Testis (tissue), 3 donors: Measurements from ENCODE around the gene TNFAIP8. TPM values are rescaled to one million over a fixed set of nuclear protein-coding genes. Genes with fewer than 3 reads are reported as not detected.

ENCODE experiments used
- DNase-seq: peaks from one replicate; pipeline ENCODE4 v3.0.0-alpha.2; 2019
- H3K27ac ChIP-seq, 2 donors: fragments of 200-600 bp; sonication (generic); one replicate each; pipeline ENCODE4 v1.5.1; 2019
- H3K27me3 ChIP-seq: fragments of 200-600 bp; sonication (generic); one replicate; pipeline ENCODE4 v1.5.1; 2019
- H3K36me3 ChIP-seq: fragments of 200-600 bp; sonication (generic); one replicate; pipeline ENCODE4 v1.5.1; 2017; ENCODE audit warnings: low read depth; ENCODE audit errors: missing control alignments
- H3K4me1 ChIP-seq: fragments of 200-600 bp; sonication (generic); one replicate; pipeline ENCODE4 v1.5.1; 2019
- H3K4me3 ChIP-seq, 2 donors: fragments of 200-600 bp; sonication (generic); one replicate each; pipeline ENCODE4 v1.5.1; 2017 to 2019
- H3K9me3 ChIP-seq: fragments of 200-600 bp; sonication (generic); one replicate; pipeline ENCODE4 v1.5.1; 2017
- CTCF ChIP-seq, 3 experiments: fragments of 450-650 bp in 2 of 3; fragments of 200-600 bp in 1 of 3; sonication (generic) in 1 of 3; IDR thresholded peaks; one replicate each; pipeline ENCODE4 v1.5.1; 2016 to 2019; ENCODE audit warnings: antibody characterized with exemption in 3 of 3, mild to moderate bottlenecking in 2 of 3, moderate library complexity in 1 of 3
- POLR2A ChIP-seq: fragments of 450-650 bp; IDR thresholded peaks from one replicate; pipeline ENCODE4 v1.6.1; 2017; ENCODE audit warnings: antibody characterized with exemption, mild to moderate bottlenecking, moderate library complexity
- WGBS, 2 donors: methylation state at CpG; one replicate each; pipeline ENCODE4 v1.1.5; 2018; 5-methylcytosine and 5-hydroxymethylcytosine counted together
- intact Hi-C: fragments of 100-400 bp; cut with DNase I; formaldehyde crosslinking; loops from one replicate; pipeline ENCODE4 v1.15.1; 2023; ENCODE audit warnings: low total_unique reads
- polyA plus RNA-seq: library from polyadenylated mRNA; stranded (reverse); fragments of 350-450 nt; fragmentation: Illumina TruSeq; extraction: RNeasy Lipid Tissue Mini Kit (QIAGEN cat#74804); gene quantifications from one replicate; pipeline ENCODE4 v1.2.3, GENCODE V29; 2014; ENCODE audit warnings: low read depth, low replicate concordance; ENCODE audit not compliant: insufficient read depth
- total RNA-seq, 2 donors: library from RNA; depleted of rRNA; stranded (reverse); fragments of >200 nt; gene quantifications; one replicate each; pipeline ENCODE4 v1.2.3, GENCODE V29; 2016

The TNFAIP8 gene
- total and polyA plus RNA-seq, 3 donors from 2014 or later, result 6.3 to 14.0 (median 8.2) TPM

- H3K4me3 ChIP-seq, result no peak overlapping the region
- no peak overlapping the region for H3K27ac ChIP-seq
- WGBS, 2 donors, result 94 to 95% methylated on average over 5 of the region's 5 CpGs
- no peaks in the 10 kb centered on the region for H3K27me3 ChIP-seq
- DNase-seq, result no peak
- TF ChIP-seq POLR2A (no peak), CTCF (IDR thresholded peaks at IDR 0.05) (no peak)
- no peaks in the 10 kb centered on the region for H3K4me1 ChIP-seq
- no peaks in the 10 kb centered on the region for H3K9me3 ChIP-seq
- no peaks in the 10 kb centered on the region for H3K36me3 ChIP-seq
- intact Hi-C loops, result no loop called here
Measured at GRCh38 chr5:119312403-119312802, 43.4 kb upstream of the TNFAIP8 start.

- H3K4me1 ChIP-seq, result peaks cover 3% of the 10 kb centered on the region
- H3K27me3 ChIP-seq, result no peaks in the 10 kb centered on the region
- 86 to 92% methylated on average over 1 of the region's 1 CpG for WGBS, 2 donors
- TF ChIP-seq CTCF (IDR thresholded peaks at IDR 0.05), result no peak
- H3K27ac ChIP-seq, result no peak overlapping the region
- no peak overlapping the region for H3K4me3 ChIP-seq
- H3K9me3 ChIP-seq, result no peaks in the 10 kb centered on the region
- intact Hi-C loops, result no loop called here
- H3K36me3 ChIP-seq, result no peaks in the 10 kb centered on the region
- DNase-seq, result no peak
Measured at GRCh38 chr5:119313197-119313596, 42.6 kb upstream of the TNFAIP8 start.

GRCh38 chr5:119313658-119314605 lies 41.9 kb upstream of the TNFAIP8 start:
- no peak for TF ChIP-seq POLR2A
- TF ChIP-seq CTCF (IDR thresholded peaks at IDR 0.05), result no peak
- intact Hi-C loops, result no loop called here
- Histone ChIP-seq H3K27ac (no peak overlapping the region), H3K4me3 (no peak overlapping the region), H3K9me3 (no peaks in the 10 kb centered on the region), H3K27me3 (no peaks in the 10 kb centered on the region), H3K4me1 (peaks cover 3% of the 10 kb centered on the region), H3K36me3 (no peaks in the 10 kb centered on the region)
- WGBS, 2 donors, result 83 to 87% methylated on average over 5 of the region's 5 CpGs
- DNase-seq, result no peak

GRCh38 chr5:119315516-119315949 lies 40.3 kb upstream of the TNFAIP8 start:
- Histone ChIP-seq H3K4me3 (no peak overlapping the region), H3K36me3 (no peaks in the 10 kb centered on the region), H3K27ac (no peak overlapping the region), H3K27me3 (no peaks in the 10 kb centered on the region), H3K9me3 (no peaks in the 10 kb centered on the region), H3K4me1 (peaks cover 3% of the 10 kb centered on the region)
- WGBS, 2 donors, result 36 to 53% methylated on average over 2 of the region's 2 CpGs
- DNase-seq, result peak; percentile 54
- intact Hi-C loops, result no loop called here
- TF ChIP-seq POLR2A (no peak), CTCF (IDR thresholded peaks at IDR 0.05) (peak in 1 of 3 experiments; percentile 9)
